Mesendoderm (in vitro differentiated cells): ENCODE measurements around the gene CCDC134.

Source experiments
- DNase-seq: peaks from one replicate; pipeline ENCODE4 v3.0.0; 2013
- H2AK5ac ChIP-seq: 2 replicates; pipeline ENCODE4 v1.6.1; 2013; ENCODE audit warnings: low read length, inconsistent platforms
- H2BK120ac ChIP-seq: 2 replicates; pipeline ENCODE4 v1.6.1; 2013; ENCODE audit warnings: low read depth, mild to moderate bottlenecking, low read length, moderate library complexity, mixed read lengths
- H2BK15ac ChIP-seq: replicated peaks from 2 replicates; pipeline ENCODE4 v1.6.1; 2013; ENCODE audit warnings: low read depth, mild to moderate bottlenecking, moderate library complexity
- H2BK5ac ChIP-seq: 2 replicates; pipeline ENCODE4 v1.6.1; 2013; ENCODE audit warnings: low read length, inconsistent platforms
- H3K18ac ChIP-seq: 2 replicates; pipeline ENCODE4 v1.6.1; 2013; ENCODE audit warnings: mild to moderate bottlenecking, low read length, mixed read lengths
- H3K23ac ChIP-seq: one replicate; pipeline ENCODE4 v1.6.1; 2013; ENCODE audit warnings: low read length
- H3K27ac ChIP-seq: 2 replicates; pipeline ENCODE4 v1.5.1; 2013; ENCODE audit warnings: low read depth, mild to moderate bottlenecking, inconsistent platforms, low read length, moderate library complexity
- H3K27me3 ChIP-seq: 2 replicates; pipeline ENCODE4 v1.6.1; 2013; ENCODE audit warnings: low read length, control low read depth, mild to moderate bottlenecking, inconsistent platforms; ENCODE audit not compliant: insufficient read depth, poor library complexity
- H3K36me3 ChIP-seq: 2 replicates; pipeline ENCODE4 v1.6.1; 2013; ENCODE audit warnings: low read length, inconsistent platforms; ENCODE audit not compliant: control insufficient read depth, insufficient read depth
- H3K4ac ChIP-seq: one replicate; pipeline ENCODE4 v1.6.1; 2013; ENCODE audit warnings: low read depth, mild to moderate bottlenecking, low read length, moderate library complexity
- H3K4me1 ChIP-seq: 2 replicates; pipeline ENCODE4 v1.6.1; 2013; ENCODE audit warnings: low read depth, low read length, inconsistent platforms; ENCODE audit not compliant: control insufficient read depth
- H3K4me2 ChIP-seq: 2 replicates; pipeline ENCODE4 v1.6.1; 2013; ENCODE audit warnings: low read length
- H3K4me3 ChIP-seq: 2 replicates; pipeline ENCODE4 v1.5.1; 2013; ENCODE audit warnings: mild to moderate bottlenecking, low read length
- H3K56ac ChIP-seq: one replicate; pipeline ENCODE4 v1.6.1; 2013; ENCODE audit warnings: low read length
- H3K79me1 ChIP-seq: 2 replicates; pipeline ENCODE4 v1.6.1; 2013; ENCODE audit warnings: low read length, inconsistent platforms
- H3K79me2 ChIP-seq: 2 replicates; pipeline ENCODE4 v1.6.1; 2013; ENCODE audit warnings: mild to moderate bottlenecking, low read length; ENCODE audit not compliant: control insufficient read depth, insufficient read depth
- H3K9ac ChIP-seq: 2 replicates; pipeline ENCODE4 v1.6.1; 2013; ENCODE audit warnings: low read length, inconsistent platforms
- H4K5ac ChIP-seq: one replicate; pipeline ENCODE4 v1.6.1; 2013; ENCODE audit warnings: low read length
- H4K8ac ChIP-seq: one replicate; pipeline ENCODE4 v1.6.1; 2013; ENCODE audit warnings: low read depth, mild to moderate bottlenecking, control low read depth, low read length, moderate library complexity
- WGBS: extraction: QIAGEN DNeasy Blood & Tissue Kit; methylation state at CpG from one replicate; pipeline ENCODE4 v1.1.7; 2013; ENCODE audit warnings: low lambda C conversion rate, missing lambda C conversion rate; ENCODE audit not compliant: insufficient coverage; ENCODE audit errors: extremely low coverage; 5-methylcytosine and 5-hydroxymethylcytosine counted together

Gene CCDC134

DNA sequence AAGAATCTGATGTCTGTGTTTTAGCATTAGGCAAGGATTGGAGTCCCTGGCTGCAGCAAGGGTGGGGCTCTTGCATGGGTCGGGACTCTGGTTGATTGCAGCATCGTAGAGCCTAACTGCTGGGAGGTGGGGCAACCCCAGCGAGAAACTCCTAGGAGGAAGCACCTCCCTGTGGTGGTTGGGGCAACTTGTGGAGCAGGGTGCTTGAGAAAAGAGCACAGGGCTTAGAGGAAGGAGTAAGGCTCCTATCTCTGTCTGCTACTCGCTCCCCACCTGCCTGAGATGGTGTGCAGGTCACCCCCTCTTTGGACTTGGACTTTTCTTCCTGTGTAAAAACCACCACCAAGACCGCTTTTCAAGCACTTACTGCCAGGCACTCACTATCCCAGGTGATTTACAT, 48.0 kb downstream of the CCDC134 start:
- Histone ChIP-seq H4K5ac (no peak overlapping the region), H2BK5ac (no peak overlapping the region), H3K4me1 (peaks cover 22% of the 10 kb centered on the region), H3K4me2 (no peak overlapping the region), H3K9ac (no peak overlapping the region), H3K36me3 (no peaks in the 10 kb centered on the region), H3K79me1 (peaks cover 28% of the 10 kb centered on the region), H3K4ac (no peak overlapping the region), H3K18ac (no peak overlapping the region), H3K56ac (no peak overlapping the region), H3K23ac (no peak overlapping the region), H3K27me3 (no peaks in the 10 kb centered on the region), H3K79me2 (peaks cover 65% of the 10 kb centered on the region), H3K4me3 (no peak overlapping the region), H4K8ac (no peak overlapping the region), H2BK120ac (no peak overlapping the region), H2AK5ac (no peak overlapping the region), H3K27ac (no peak overlapping the region), H2BK15ac (no peak overlapping the region)
- WGBS, result no CpG with 5 or more reads among the region's 5 CpGs
- DNase-seq, result no peak

DNA sequence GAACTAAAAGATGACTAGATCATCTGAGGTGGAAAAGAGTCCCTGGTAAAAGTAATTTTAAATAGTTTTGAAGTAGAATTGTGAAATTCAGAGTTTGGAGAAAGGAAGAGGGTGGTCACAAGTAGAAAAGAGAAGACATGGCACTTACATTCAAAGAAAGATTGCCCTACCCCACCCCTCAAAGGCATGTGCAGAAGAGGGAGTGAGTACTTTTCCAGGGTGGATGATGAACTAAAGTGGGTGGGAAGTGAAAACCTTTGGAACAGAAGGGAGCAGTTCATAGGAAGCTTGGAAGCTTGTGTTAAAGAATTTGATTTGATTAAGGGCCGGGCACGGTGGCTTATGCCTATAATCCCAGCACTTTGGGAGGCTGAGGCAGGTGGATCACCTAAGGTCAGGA, 56.0 kb downstream of the CCDC134 start:
- Histone ChIP-seq H2BK15ac (no peak overlapping the region), H3K4me1 (no peaks in the 10 kb centered on the region), H2BK120ac (no peak overlapping the region), H2BK5ac (no peak overlapping the region), H2AK5ac (no peak overlapping the region), H3K23ac (no peak overlapping the region), H3K4me2 (no peak overlapping the region), H4K8ac (no peak overlapping the region), H3K79me1 (peaks cover 10% of the 10 kb centered on the region), H3K4ac (no peak overlapping the region), H3K56ac (no peak overlapping the region), H3K9ac (no peak overlapping the region), H3K36me3 (no peaks in the 10 kb centered on the region), H3K27me3 (no peaks in the 10 kb centered on the region), H4K5ac (no peak overlapping the region), H3K18ac (no peak overlapping the region), H3K79me2 (peaks cover 50% of the 10 kb centered on the region), H3K4me3 (no peak overlapping the region), H3K27ac (no peak overlapping the region)
- no peak for DNase-seq
- WGBS, result no CpG with 5 or more reads among the region's 2 CpGs

DNA sequence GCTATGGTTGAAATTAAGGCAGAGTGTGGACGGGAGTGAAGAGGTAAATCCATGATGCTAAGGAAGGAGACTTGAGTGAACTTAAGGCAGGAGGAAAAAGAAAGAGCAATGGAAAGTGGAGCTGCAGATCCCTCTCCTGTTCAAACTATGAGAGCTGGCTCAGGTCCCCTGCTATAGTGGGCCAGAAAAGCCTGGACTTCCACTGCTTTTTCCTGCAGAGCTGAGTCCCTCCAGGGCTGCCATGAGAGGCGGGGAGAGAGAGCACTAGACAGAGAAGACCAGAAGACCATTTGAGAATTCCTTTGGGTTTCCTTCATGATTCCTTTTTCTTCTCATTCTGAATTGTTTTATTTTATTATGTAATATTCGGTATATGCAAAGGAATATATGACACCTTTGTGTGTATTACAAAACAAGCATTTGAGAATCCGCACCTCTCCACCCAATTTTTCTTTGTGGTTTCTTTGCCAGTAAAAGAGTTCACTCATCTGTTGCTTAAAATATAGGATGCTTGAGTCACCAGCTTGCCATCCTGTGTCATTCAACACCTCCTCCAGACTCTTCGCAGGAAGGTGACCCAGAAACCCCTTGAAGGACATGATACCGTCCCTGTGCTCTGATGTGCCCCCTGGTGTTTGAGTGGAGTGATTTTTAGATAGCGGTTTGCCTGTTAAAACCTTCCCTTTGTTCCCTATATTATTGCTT, 56.8 kb downstream of the CCDC134 start:
- H3K4me3 ChIP-seq, result no peak overlapping the region
- H4K5ac ChIP-seq, result no peak overlapping the region
- H2AK5ac ChIP-seq, result no peak overlapping the region
- H3K4me1 ChIP-seq, result no peaks in the 10 kb centered on the region
- no peaks in the 10 kb centered on the region for H3K36me3 ChIP-seq
- H2BK120ac ChIP-seq, result no peak overlapping the region
- no peak overlapping the region for H3K56ac ChIP-seq
- peaks cover 11% of the 10 kb centered on the region for H3K79me1 ChIP-seq
- H3K9ac ChIP-seq, result no peak overlapping the region
- no peak overlapping the region for H3K4ac ChIP-seq
- no peak overlapping the region for H2BK15ac ChIP-seq
- H3K27me3 ChIP-seq, result no peaks in the 10 kb centered on the region
- H4K8ac ChIP-seq, result no peak overlapping the region
- H3K27ac ChIP-seq, result peak overlapping the region; percentile 45
- no peak overlapping the region for H3K23ac ChIP-seq
- peak; percentile 94 for DNase-seq
- H3K18ac ChIP-seq, result peak overlapping the region; percentile 2
- H3K4me2 ChIP-seq, result no peak overlapping the region
- no CpG with 5 or more reads among the region's 7 CpGs for WGBS
- H2BK5ac ChIP-seq, result no peak overlapping the region
- peaks cover 52% of the 10 kb centered on the region for H3K79me2 ChIP-seq

DNA sequence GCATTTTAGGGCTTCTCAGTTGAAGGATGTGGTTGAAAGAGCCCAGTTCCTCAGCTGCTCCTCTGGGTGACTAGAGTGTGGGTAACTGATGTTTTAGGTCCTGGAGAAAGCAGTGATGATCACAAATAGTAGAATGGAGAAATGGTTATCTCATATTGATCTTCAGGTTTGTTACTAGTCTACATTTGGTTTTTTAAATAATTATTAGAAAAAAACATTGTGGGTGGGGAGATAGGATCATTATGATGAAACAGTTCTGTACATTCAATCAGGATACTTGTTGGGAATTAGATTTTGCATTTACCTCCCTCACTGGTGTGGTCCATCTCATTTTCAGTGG, 57.4 kb downstream of the CCDC134 start:
- H3K4me1 ChIP-seq, result no peaks in the 10 kb centered on the region
- no peaks in the 10 kb centered on the region for H3K36me3 ChIP-seq
- no peaks in the 10 kb centered on the region for H3K27me3 ChIP-seq
- no peak overlapping the region for H3K27ac ChIP-seq
- H3K4me3 ChIP-seq, result no peak overlapping the region
- H2BK15ac ChIP-seq, result no peak overlapping the region
- no peak overlapping the region for H3K4me2 ChIP-seq
- no peak overlapping the region for H3K4ac ChIP-seq
- no peak overlapping the region for H3K23ac ChIP-seq
- no peak overlapping the region for H2BK5ac ChIP-seq
- H3K56ac ChIP-seq, result no peak overlapping the region
- no peak for DNase-seq
- H2BK120ac ChIP-seq, result no peak overlapping the region
- H3K9ac ChIP-seq, result no peak overlapping the region
- H3K79me2 ChIP-seq, result peaks cover 54% of the 10 kb centered on the region
- no peak overlapping the region for H2AK5ac ChIP-seq
- H3K18ac ChIP-seq, result no peak overlapping the region
- no peak overlapping the region for H4K8ac ChIP-seq
- peaks cover 15% of the 10 kb centered on the region for H3K79me1 ChIP-seq
- no peak overlapping the region for H4K5ac ChIP-seq

DNA sequence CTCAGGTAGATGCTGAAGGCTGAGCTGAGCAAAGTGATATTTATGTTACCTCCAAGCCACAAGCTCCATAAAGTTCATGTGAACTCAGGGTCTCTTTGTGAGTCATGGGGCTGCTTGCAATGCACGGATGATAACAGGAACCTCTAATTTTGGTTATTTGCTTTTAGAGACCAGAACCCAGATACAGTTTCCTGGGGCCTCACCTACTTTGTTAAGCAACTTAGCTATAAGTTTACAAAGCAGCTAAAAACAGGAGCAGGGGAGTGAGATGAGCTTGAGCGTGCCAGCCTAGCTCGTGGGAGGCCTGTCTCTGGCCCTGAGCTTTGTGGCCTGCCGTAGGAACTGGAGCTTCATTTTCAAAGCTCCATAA, 61.7 kb downstream of the CCDC134 start:
- Histone ChIP-seq H3K9ac (no peak overlapping the region), H2AK5ac (no peak overlapping the region), H3K4me1 (no peaks in the 10 kb centered on the region), H2BK120ac (no peak overlapping the region), H3K56ac (no peak overlapping the region), H3K4me3 (no peak overlapping the region), H3K23ac (no peak overlapping the region), H3K79me1 (peaks cover 25% of the 10 kb centered on the region), H4K5ac (no peak overlapping the region), H3K27ac (no peak overlapping the region), H3K27me3 (no peaks in the 10 kb centered on the region), H3K4ac (no peak overlapping the region), H2BK15ac (no peak overlapping the region), H3K36me3 (peaks cover 3% of the 10 kb centered on the region), H4K8ac (no peak overlapping the region), H3K4me2 (no peak overlapping the region), H3K18ac (no peak overlapping the region), H3K79me2 (peaks cover 57% of the 10 kb centered on the region), H2BK5ac (no peak overlapping the region)
- DNase-seq, result no peak
- no CpG with 5 or more reads among the region's 4 CpGs for WGBS

DNA sequence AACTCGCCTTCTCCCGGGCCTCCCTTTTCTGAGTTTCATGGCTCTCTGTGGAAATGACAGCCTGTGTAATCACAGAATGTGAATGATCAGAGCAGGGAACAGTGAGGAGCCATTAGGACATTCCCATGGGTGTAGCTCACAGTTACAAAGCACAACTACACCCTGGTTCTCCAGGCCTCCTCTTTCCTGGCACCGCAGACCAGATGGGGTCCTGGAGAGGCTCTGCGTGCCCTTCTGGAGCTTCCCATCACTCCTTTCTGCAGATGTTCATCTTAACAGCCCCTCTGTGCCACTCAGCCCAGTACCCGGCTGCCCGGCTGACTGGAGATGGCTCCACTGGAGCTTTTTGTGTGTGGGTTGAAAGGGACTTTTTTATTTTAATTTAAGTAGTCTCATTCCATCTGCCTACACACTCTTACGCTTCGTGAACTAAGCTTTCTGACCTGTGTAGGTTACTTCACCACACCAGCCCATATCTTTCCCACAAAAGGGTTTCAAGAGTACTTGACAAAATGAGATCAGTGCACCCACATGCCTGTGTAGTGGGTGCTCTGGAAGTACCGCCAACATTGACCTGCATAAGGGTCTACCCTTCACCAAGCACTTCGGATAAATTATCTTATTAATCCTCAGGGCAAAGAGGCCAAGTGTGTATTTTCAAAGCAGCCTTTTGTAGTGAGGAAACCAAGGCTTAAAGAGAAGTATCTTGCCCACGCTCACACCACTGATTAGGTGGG, 62.2 kb downstream of the CCDC134 start:
- H3K27ac ChIP-seq, result no peak overlapping the region
- H3K23ac ChIP-seq, result no peak overlapping the region
- no peak overlapping the region for H2BK5ac ChIP-seq
- H3K79me1 ChIP-seq, result peaks cover 25% of the 10 kb centered on the region
- H3K36me3 ChIP-seq, result peaks cover 3% of the 10 kb centered on the region
- H3K9ac ChIP-seq, result no peak overlapping the region
- no peak for DNase-seq
- WGBS, result no CpG with 5 or more reads among the region's 11 CpGs
- no peak overlapping the region for H3K4me3 ChIP-seq
- H3K4ac ChIP-seq, result no peak overlapping the region
- no peaks in the 10 kb centered on the region for H3K4me1 ChIP-seq
- no peak overlapping the region for H3K4me2 ChIP-seq
- H2AK5ac ChIP-seq, result no peak overlapping the region
- no peaks in the 10 kb centered on the region for H3K27me3 ChIP-seq
- H3K79me2 ChIP-seq, result peaks cover 55% of the 10 kb centered on the region
- no peak overlapping the region for H2BK120ac ChIP-seq
- no peak overlapping the region for H4K8ac ChIP-seq
- no peak overlapping the region for H4K5ac ChIP-seq
- no peak overlapping the region for H3K18ac ChIP-seq
- no peak overlapping the region for H2BK15ac ChIP-seq
- no peak overlapping the region for H3K56ac ChIP-seq
